Uterus (tissue), 2 donors: ENCODE results near the gene FAM78A.

Experiments used
- CTCF ChIP-seq, 4 experiments: fragments of 200-600 bp in 2 of 4; fragments of 450-650 bp in 2 of 4; sonication (generic) in 2 of 4; IDR thresholded peaks; one replicate each; pipeline ENCODE4 v1.5.1; 2016 to 2019; ENCODE audit warnings: antibody characterized with exemption in 4 of 4, mild to moderate bottlenecking in 2 of 4, moderate library complexity in 1 of 4
- POLR2A ChIP-seq, 2 donors: fragments of 450-650 bp; IDR thresholded peaks; one replicate each; pipeline ENCODE4 v1.6.1; 2016; ENCODE audit warnings: antibody characterized with exemption in 2 of 2, mild to moderate bottlenecking in 1 of 2, moderate library complexity in 1 of 2

- no peak for TF ChIP-seq CTCF (IDR thresholded peaks at IDR 0.05)
- TF ChIP-seq POLR2A (IDR thresholded peaks at IDR 0.05) = no peak
Measured at GRCh38 chr9:131288217-131288616, 11.9 kb upstream of the FAM78A start.
